Duodenal mucosa (tissue), 2 donors: ENCODE measurements around the gene FBXO45.
"Not testable (repeated sequence)": the region's sequence is repeated elsewhere in the genome, so short reads cannot be mapped to it uniquely, and the experiment has no call there.

Source experiments
- H3K27ac ChIP-seq: one replicate; pipeline ENCODE4 v1.7.0; 2013; ENCODE audit warnings: low read depth, low read length
- H3K27me3 ChIP-seq, 2 donors: one replicate each; pipeline ENCODE4 v1.7.0; 2013; ENCODE audit warnings: low read length in 2 of 2, control low read depth in 1 of 2; ENCODE audit not compliant: insufficient read depth in 2 of 2, control insufficient read depth in 1 of 2
- H3K36me3 ChIP-seq, 2 donors: one replicate each; pipeline ENCODE4 v1.7.0; 2013; ENCODE audit warnings: low read length in 2 of 2, control low read depth in 1 of 2; ENCODE audit not compliant: insufficient read depth in 2 of 2, control insufficient read depth in 1 of 2
- H3K4me1 ChIP-seq, 2 donors: one replicate each; pipeline ENCODE4 v1.7.0; 2013; ENCODE audit warnings: low read length in 2 of 2, control low read depth in 1 of 2; ENCODE audit not compliant: insufficient read depth in 2 of 2, control insufficient read depth in 1 of 2
- H3K4me3 ChIP-seq, 2 donors: one replicate each; pipeline ENCODE4 v1.7.0; 2013; ENCODE audit warnings: low read length in 2 of 2, low read depth in 1 of 2
- H3K9ac ChIP-seq, 2 donors: one replicate each; pipeline ENCODE4 v1.7.0; 2013; ENCODE audit warnings: low read length in 2 of 2, low read depth in 1 of 2
- H3K9me3 ChIP-seq, 2 donors: one replicate each; pipeline ENCODE4 v1.7.0; 2013; ENCODE audit warnings: low read length in 2 of 2, control low read depth in 1 of 2; ENCODE audit not compliant: control insufficient read depth in 1 of 2

Gene FBXO45

GRCh38 chr3:196568246-196569002 is at the start of gene FBXO45, which contains the start of gene WDR53:
TSS of gene FBXO45 (plus strand) at chr3:196568660. CDS start at chr3:196568985, 325 bp downstream.
TSS of gene WDR53 (minus strand) at chr3:196568554. CDS start at chr3:196561475, 7,079 bp downstream.
- Histone ChIP-seq H3K9ac (peak within 1 kb of the TSS; percentile 92 to 99), H3K9me3 (no peaks in the 10 kb centered on the region), H3K4me1 (peaks cover 17 to 19% of the 10 kb centered on the region in 2 donors), H3K36me3 (no peaks in the 10 kb centered on the region), H3K4me3 (peak within 1 kb of the TSS; percentile 100), H3K27me3 (no peaks in the 10 kb centered on the region), H3K27ac (peak within 1 kb of the TSS; percentile 46)

- peaks cover 31 to 37% of the 10 kb centered on the region in 2 donors for H3K9me3 ChIP-seq
- no peaks in the 10 kb centered on the region for H3K27me3 ChIP-seq
- H3K4me3 ChIP-seq: peak overlapping the region in 1 of 2 donors; percentile 5
Observed at GRCh38 chr3:196518966-196519717, 49.3 kb upstream of the FBXO45 start.

GRCh38 chr3:196519718-196520082 is 48.8 kb upstream of the FBXO45 start:
- Histone ChIP-seq H3K27ac (no peak overlapping the region), H3K4me1 (no peaks in the 10 kb centered on the region), H3K36me3 (no peaks in the 10 kb centered on the region), H3K4me3 (no peak overlapping the region), H3K9me3 (peaks cover 31 to 37% of the 10 kb centered on the region in 2 donors), H3K27me3 (no peaks in the 10 kb centered on the region), H3K9ac (no peak overlapping the region)

More at GRCh38 chr3:196518966-196519717, 49.3 kb upstream of the FBXO45 start:
- no peak overlapping the region for H3K27ac ChIP-seq
- no peak overlapping the region for H3K9ac ChIP-seq
- no peaks in the 10 kb centered on the region for H3K36me3 ChIP-seq
- H3K4me1 ChIP-seq: no peaks in the 10 kb centered on the region

DNA sequence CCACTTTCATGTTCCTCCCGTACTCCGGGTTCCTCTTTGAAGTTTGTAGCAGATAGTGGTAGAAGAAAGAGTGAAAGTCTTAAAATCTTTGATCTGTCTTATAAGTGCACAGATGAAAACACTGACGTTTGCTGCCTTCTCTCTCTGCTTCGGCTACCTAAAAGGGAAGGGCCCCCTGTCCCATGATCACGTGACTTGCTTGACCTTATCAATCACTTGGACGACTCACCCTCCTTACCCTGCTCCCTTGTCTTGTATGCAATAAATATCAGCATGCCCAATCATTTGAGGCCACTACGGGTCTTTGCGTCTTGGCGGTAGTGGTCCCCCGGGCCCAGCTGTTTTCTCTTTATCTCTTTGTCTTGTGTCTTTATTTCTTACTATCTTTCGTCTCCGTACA is 47.2 kb upstream of the FBXO45 start:
- peaks cover 31 to 37% of the 10 kb centered on the region in 2 donors for H3K9me3 ChIP-seq
- not testable (repeated sequence) for H3K36me3 ChIP-seq

GRCh38 chr3:196523841-196524240 is 44.6 kb upstream of the FBXO45 start:
- Histone ChIP-seq H3K27me3 (no peaks in the 10 kb centered on the region), H3K27ac (no peak overlapping the region), H3K4me1 (no peaks in the 10 kb centered on the region), H3K4me3 (no peak overlapping the region), H3K9ac (no peak overlapping the region), H3K36me3 (no peaks in the 10 kb centered on the region), H3K9me3 (peaks cover 21 to 25% of the 10 kb centered on the region in 2 donors)

More for the DNA sequence above, 47.2 kb upstream of the FBXO45 start:
- not testable (repeated sequence) for H3K27me3 ChIP-seq, H3K4me1 ChIP-seq, H3K4me3 ChIP-seq, H3K27ac ChIP-seq, H3K9ac ChIP-seq

DNA sequence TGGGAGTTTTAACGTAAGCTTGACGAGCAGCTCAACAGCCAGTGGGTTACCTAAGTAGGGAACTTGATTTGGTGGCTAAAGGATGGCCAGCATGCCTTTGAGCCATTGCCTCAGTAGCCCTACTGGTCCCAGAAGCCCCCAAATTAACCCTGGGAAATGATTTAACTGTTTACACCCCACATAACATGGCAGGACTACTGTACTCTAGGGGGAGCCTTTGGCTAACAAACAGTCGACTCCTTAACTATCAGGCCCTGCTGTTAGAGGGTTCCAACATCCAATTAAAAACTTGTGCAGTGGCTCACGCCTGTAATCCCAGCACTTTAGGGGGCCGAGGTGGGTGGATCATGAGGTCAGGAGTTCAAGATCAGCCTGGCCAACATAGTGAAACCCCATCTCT is 43.9 kb upstream of the FBXO45 start:
- Histone ChIP-seq H3K9me3 (peaks cover 15 to 18% of the 10 kb centered on the region in 2 donors), H3K9ac (no peak overlapping the region), H3K4me3 (no peak overlapping the region), H3K4me1 (no peaks in the 10 kb centered on the region), H3K27ac (no peak overlapping the region), H3K36me3 (no peaks in the 10 kb centered on the region), H3K27me3 (no peaks in the 10 kb centered on the region)

- peaks cover 10 to 12% of the 10 kb centered on the region in 2 donors for H3K9me3 ChIP-seq
- H3K36me3 ChIP-seq: no peaks in the 10 kb centered on the region
- no peak overlapping the region for H3K4me3 ChIP-seq
- no peaks in the 10 kb centered on the region for H3K4me1 ChIP-seq
- no peaks in the 10 kb centered on the region for H3K27me3 ChIP-seq
- H3K27ac ChIP-seq: no peak overlapping the region
- no peak overlapping the region for H3K9ac ChIP-seq
Observed at GRCh38 chr3:196525141-196525540, 43.3 kb upstream of the FBXO45 start.

GRCh38 chr3:196528639-196529233 is 39.7 kb upstream of the FBXO45 start:
- H3K9ac ChIP-seq: no peak overlapping the region

GRCh38 chr3:196531418-196531817 is 37.0 kb upstream of the FBXO45 start:
- H3K4me3 ChIP-seq: no peak overlapping the region

More at GRCh38 chr3:196528639-196529233, 39.7 kb upstream of the FBXO45 start:
- Histone ChIP-seq H3K27ac (no peak overlapping the region), H3K36me3 (no peaks in the 10 kb centered on the region), H3K4me3 (peak overlapping the region; percentile 57 to 70), H3K4me1 (no peaks in the 10 kb centered on the region), H3K9me3 (peaks cover 0 to 4% of the 10 kb centered on the region in 2 donors), H3K27me3 (no peaks in the 10 kb centered on the region)

DNA sequence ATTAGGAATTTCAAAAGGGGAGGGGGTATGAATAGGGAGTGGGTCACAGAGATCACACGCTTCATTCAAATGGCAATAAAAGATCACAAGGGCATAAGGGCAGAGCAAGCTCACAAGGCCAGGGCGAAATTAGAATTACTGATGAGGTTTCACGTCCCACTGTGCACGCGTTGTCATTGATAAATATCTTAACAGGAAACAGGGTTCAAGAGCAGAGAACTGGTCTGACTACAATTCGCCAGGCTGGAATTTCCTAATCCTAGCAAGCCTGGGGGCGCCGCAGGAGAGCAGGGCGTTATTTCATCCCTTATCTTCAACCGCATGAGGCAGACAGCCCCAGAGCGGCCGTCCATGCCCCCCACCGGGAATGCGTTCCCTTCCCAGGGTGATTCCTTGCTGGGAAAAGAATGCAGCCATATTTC is 35.2 kb upstream of the FBXO45 start:
- no peaks in the 10 kb centered on the region for H3K4me1 ChIP-seq
- no peak overlapping the region for H3K27ac ChIP-seq
- H3K27me3 ChIP-seq: no peaks in the 10 kb centered on the region

More at GRCh38 chr3:196531418-196531817, 37.0 kb upstream of the FBXO45 start:
- Histone ChIP-seq H3K27me3 (no peaks in the 10 kb centered on the region), H3K36me3 (no peaks in the 10 kb centered on the region), H3K9ac (no peak overlapping the region), H3K4me1 (no peaks in the 10 kb centered on the region), H3K27ac (no peak overlapping the region), H3K9me3 (peaks cover 0 to 4% of the 10 kb centered on the region in 2 donors)

More for the DNA sequence above, 35.2 kb upstream of the FBXO45 start:
- no peak overlapping the region for H3K4me3 ChIP-seq
- no peak overlapping the region for H3K9ac ChIP-seq
- peaks cover 0 to 4% of the 10 kb centered on the region in 2 donors for H3K9me3 ChIP-seq
- H3K36me3 ChIP-seq: no peaks in the 10 kb centered on the region
